HUES6 (cell line): ENCODE results near the gene AQP9.

Source experiments
- H3K27ac ChIP-seq: 2 replicates; pipeline ENCODE4 v1.7.0; 2013; ENCODE audit warnings: low read depth, mild to moderate bottlenecking, low read length, inconsistent platforms
- H3K27me3 ChIP-seq: 2 replicates; pipeline ENCODE4 v1.6.1; 2013; ENCODE audit warnings: low read length; ENCODE audit not compliant: control insufficient read depth, insufficient read depth
- H3K36me3 ChIP-seq: 2 replicates; pipeline ENCODE4 v1.6.1; 2013; ENCODE audit warnings: low read length; ENCODE audit not compliant: control insufficient read depth, insufficient read depth
- H3K4me1 ChIP-seq: 2 replicates; pipeline ENCODE4 v1.6.1; 2013; ENCODE audit warnings: low read length; ENCODE audit not compliant: control insufficient read depth, insufficient read depth
- H3K4me3 ChIP-seq: 2 replicates; pipeline ENCODE4 v1.5.1; 2013; ENCODE audit warnings: low read depth, low read length
- H3K9ac ChIP-seq: one replicate; pipeline ENCODE4 v1.6.1; 2013; ENCODE audit warnings: mild to moderate bottlenecking, low read length
- H3K9me3 ChIP-seq: 2 replicates; pipeline ENCODE4 v1.6.1; 2013; ENCODE audit warnings: low read depth, low read length; ENCODE audit not compliant: control insufficient read depth, insufficient read depth

The AQP9 gene

GRCh38 chr15:58227706-58228543 is 89.7 kb downstream of the AQP9 start:
- Histone ChIP-seq H3K9ac (no peak overlapping the region), H3K4me3 (no peak overlapping the region)

GRCh38 chr15:58228718-58229117 is 90.5 kb downstream of the AQP9 start:
- Histone ChIP-seq H3K9ac (no peak overlapping the region), H3K36me3 (no peaks in the 10 kb centered on the region), H3K27ac (no peak overlapping the region), H3K4me1 (peaks cover 28% of the 10 kb centered on the region), H3K9me3 (no peaks in the 10 kb centered on the region), H3K4me3 (peak overlapping the region; percentile 17), H3K27me3 (no peaks in the 10 kb centered on the region)

More at GRCh38 chr15:58227706-58228543, 89.7 kb downstream of the AQP9 start:
- Histone ChIP-seq H3K36me3 (no peaks in the 10 kb centered on the region), H3K4me1 (peaks cover 28% of the 10 kb centered on the region), H3K27me3 (no peaks in the 10 kb centered on the region), H3K27ac (no peak overlapping the region), H3K9me3 (no peaks in the 10 kb centered on the region)

GRCh38 chr15:58229297-58229768 is 91.2 kb downstream of the AQP9 start:
- Histone ChIP-seq H3K4me1 (peaks cover 26% of the 10 kb centered on the region), H3K27ac (no peak overlapping the region), H3K9ac (no peak overlapping the region), H3K36me3 (no peaks in the 10 kb centered on the region), H3K4me3 (peak overlapping the region; percentile 48), H3K9me3 (no peaks in the 10 kb centered on the region), H3K27me3 (no peaks in the 10 kb centered on the region)

- Histone ChIP-seq H3K4me1 (peaks cover 26% of the 10 kb centered on the region), H3K27ac (no peak overlapping the region), H3K4me3 (no peak overlapping the region), H3K9me3 (peaks cover 14% of the 10 kb centered on the region), H3K9ac (no peak overlapping the region), H3K36me3 (no peaks in the 10 kb centered on the region), H3K27me3 (no peaks in the 10 kb centered on the region)
Measured at GRCh38 chr15:58232281-58233065, 94.3 kb downstream of the AQP9 start.

GRCh38 chr15:58233341-58233740 is 95.2 kb downstream of the AQP9 start:
- Histone ChIP-seq H3K9me3 (peaks cover 20% of the 10 kb centered on the region), H3K4me1 (peaks cover 21% of the 10 kb centered on the region), H3K27ac (no peak overlapping the region), H3K27me3 (no peaks in the 10 kb centered on the region), H3K4me3 (no peak overlapping the region), H3K36me3 (no peaks in the 10 kb centered on the region), H3K9ac (no peak overlapping the region)
